Activated CD4-positive, alpha-beta memory T cell treated with anti-CD3 and anti-CD28 coated beads, Interleukin-2, amount 10 ng/mL, durations not matched to agents 7 days and 5 days (primary cell): ENCODE data around the gene SOCS3. TPM values are rescaled to one million over a fixed set of nuclear protein-coding genes. Genes with fewer than 3 reads are reported as not detected.
A peak's percentile ranks its signal among the peaks of the same experiment; 100 is the strongest.

Experiments
- CTCF ChIA-PET: fragments of 350-600 bp; sonication (Branson Sonifier 250); formaldehyde crosslinking; loops from one replicate; lab custom pipeline; 2021; ENCODE audit warnings: antibody characterized with exemption, inconsistent platforms; lab: Charles Lee
- POLR2A ChIA-PET: fragments of 350-600 bp; sonication (Branson Sonifier 250); formaldehyde crosslinking; loops from one replicate; lab custom pipeline; 2021; ENCODE audit warnings: antibody characterized with exemption; lab: Charles Lee
- DNase-seq: peaks from one replicate; pipeline ENCODE4 v3.0.0-alpha.2; 2020
- H3K27ac Mint-ChIP-seq: one replicate; pipeline ENCODE4 v1.8.0; 2021; ENCODE audit warnings: mild to moderate bottlenecking, mixed read lengths
- H3K27me3 Mint-ChIP-seq: one replicate; pipeline ENCODE4 v1.8.0; 2021; ENCODE audit warnings: mixed read lengths
- H3K36me3 Mint-ChIP-seq: one replicate; pipeline ENCODE4 v1.8.0; 2021; ENCODE audit warnings: low read depth, mixed read lengths
- H3K4me1 Mint-ChIP-seq: one replicate; pipeline ENCODE4 v1.8.0; 2021; ENCODE audit warnings: mixed read lengths
- H3K4me3 Mint-ChIP-seq: one replicate; pipeline ENCODE4 v1.8.0; 2021; ENCODE audit warnings: mild to moderate bottlenecking, mixed read lengths
- H3K9me3 Mint-ChIP-seq: one replicate; pipeline ENCODE4 v1.8.0; 2021; ENCODE audit warnings: mixed read lengths
- total RNA-seq, 2 experiments: library from RNA; stranded (reverse); gene quantifications; one replicate each; pipeline ENCODE4 v1.2.3, GENCODE V29; 2021

The SOCS3 gene
- total RNA-seq, 2 experiments from 2014 or later = 68.7 to 69.8 TPM

DNA sequence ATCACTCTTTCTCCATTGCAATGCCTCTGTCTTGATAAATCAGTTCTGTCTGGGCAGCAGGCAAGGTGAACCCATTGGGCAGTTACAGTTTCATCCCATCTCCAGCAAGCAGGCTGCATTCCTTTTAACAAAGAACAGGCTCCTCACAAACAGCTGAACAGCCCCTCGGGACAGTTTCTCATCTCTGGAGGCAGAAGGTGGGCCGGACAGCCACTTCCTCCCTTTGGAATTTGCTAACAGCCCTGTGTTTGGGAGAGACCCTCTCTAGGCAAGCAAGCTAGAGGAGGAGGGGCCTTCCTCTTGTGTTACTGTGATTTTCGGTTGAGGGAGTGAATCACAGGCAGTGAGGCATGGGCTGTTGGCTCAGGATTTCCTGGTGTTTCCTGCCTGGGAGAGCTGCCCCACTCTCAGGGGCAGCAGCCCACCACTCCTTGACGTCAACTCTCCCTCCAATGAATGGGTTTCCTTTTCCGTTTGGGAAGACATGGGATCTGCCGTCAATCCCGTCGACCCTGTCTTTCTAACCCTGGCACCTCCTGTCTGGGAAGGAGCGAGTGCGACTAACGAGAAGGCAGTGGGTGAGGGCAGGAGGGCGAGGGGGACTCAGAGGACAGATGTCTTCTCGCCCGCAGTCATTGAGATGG lies 14.9 kb upstream of the SOCS3 start:
- POLR2A ChIA-PET = no interaction called here
- Mint-ChIP-seq H3K27me3 (no peaks in the 10 kb centered on the region), H3K27ac (no peak overlapping the region), H3K36me3 (peaks cover 6% of the 10 kb centered on the region), H3K4me1 (peaks cover 12% of the 10 kb centered on the region), H3K9me3 (no peaks in the 10 kb centered on the region), H3K4me3 (no peak overlapping the region)
- CTCF ChIA-PET = interaction anchor here (1.5 to 2.8 kb wide), 2 partner anchors 14 to 121 kb away, joined by 4 to 8 read pairs; no protein-coding TSS in a partner anchor
- no peak for DNase-seq

DNA sequence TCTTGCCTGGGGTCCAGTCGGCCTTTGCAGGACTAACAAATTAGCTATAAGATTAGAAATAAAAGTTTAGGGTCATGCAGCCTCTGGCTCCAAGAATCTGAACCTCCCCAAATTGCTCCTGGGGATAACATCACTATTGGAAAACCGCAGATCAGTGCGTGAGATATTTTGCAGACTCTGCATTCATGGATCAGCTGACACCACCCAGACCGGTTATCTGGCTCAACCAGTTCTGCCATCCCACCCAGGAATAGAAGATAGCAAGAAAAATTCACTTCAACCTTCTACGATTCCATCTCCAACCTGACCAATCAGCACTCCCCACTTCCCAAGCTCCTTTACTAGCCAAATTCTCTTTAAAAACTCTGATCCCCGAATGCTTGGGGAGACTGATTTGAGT lies 14.3 kb upstream of the SOCS3 start:
- H3K4me3 Mint-ChIP-seq = no peak overlapping the region
- CTCF ChIA-PET = interaction anchor here (1.5 to 2.8 kb wide), 2 partner anchors 13 to 121 kb away, joined by 4 to 8 read pairs; no protein-coding TSS in a partner anchor
- H3K9me3 Mint-ChIP-seq = no peaks in the 10 kb centered on the region
- POLR2A ChIA-PET = no interaction called here
- H3K36me3 Mint-ChIP-seq = peaks cover 4% of the 10 kb centered on the region
- H3K27me3 Mint-ChIP-seq = no peaks in the 10 kb centered on the region
- H3K4me1 Mint-ChIP-seq = peaks cover 10% of the 10 kb centered on the region
- no peak for DNase-seq
- H3K27ac Mint-ChIP-seq = no peak overlapping the region

DNA sequence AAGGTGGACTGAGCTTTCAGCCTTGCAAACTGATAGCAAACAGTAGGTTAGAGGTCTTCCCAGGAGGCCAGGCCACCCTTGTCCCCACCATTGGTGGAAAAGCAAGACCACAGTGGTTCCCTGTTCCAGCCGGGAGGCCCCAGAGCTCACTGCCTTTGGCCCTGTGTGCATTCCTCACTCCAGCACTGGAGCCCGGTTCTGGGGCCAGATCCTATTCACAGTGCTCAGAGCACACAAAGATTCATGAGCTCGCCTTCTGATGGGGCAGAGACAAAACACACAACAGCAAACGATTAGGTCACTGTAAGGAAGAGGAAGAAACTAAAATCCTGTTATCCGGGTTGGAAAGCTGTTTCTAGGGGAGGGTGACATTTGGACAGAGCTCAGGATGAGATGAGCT lies 13.0 kb upstream of the SOCS3 start:
- Mint-ChIP-seq H3K9me3 (no peaks in the 10 kb centered on the region), H3K27ac (no peak overlapping the region), H3K4me1 (peaks cover 5% of the 10 kb centered on the region), H3K36me3 (no peaks in the 10 kb centered on the region), H3K4me3 (no peak overlapping the region), H3K27me3 (no peaks in the 10 kb centered on the region)
- DNase-seq = no peak
- CTCF ChIA-PET = interaction anchor here (0.8 to 2.8 kb wide), 4 partner anchors 9 to 335 kb away, joined by 3 to 8 read pairs (median 3); no protein-coding TSS in a partner anchor
- POLR2A ChIA-PET = interaction anchor here (0.9 to 1.0 kb wide), 3 partner anchors 8 to 47 kb away, joined by 3 to 4 read pairs (median 3); no protein-coding TSS in a partner anchor

DNA sequence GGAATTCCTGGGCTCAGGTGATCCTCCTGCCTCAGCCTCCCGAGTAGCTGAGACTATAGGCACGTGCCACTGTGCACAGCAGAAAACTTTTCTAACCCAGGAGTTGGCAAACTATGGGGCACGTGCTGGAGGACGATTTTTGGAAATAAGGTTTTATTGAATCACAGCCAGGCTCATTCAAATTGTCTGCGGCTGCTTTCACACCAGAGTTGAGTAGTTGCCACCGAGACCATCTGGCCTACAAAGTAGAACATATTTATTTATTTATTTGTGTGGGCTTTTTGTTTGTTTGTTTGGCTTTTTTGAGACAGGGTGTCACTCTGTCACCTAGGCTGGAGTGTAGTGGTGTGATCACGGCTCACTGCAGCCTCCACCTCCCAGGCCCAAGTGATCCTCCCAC lies 11.2 kb upstream of the SOCS3 start:
- no peak overlapping the region for H3K27ac Mint-ChIP-seq
- H3K36me3 Mint-ChIP-seq = no peaks in the 10 kb centered on the region
- ChIA-PET CTCF (no interaction called here), POLR2A (interaction anchor here (2.2 kb wide), 1 partner anchor 11 kb away, joined by 11 read pairs; the partner anchor contains the start of gene SOCS3)
- no peak overlapping the region for H3K4me3 Mint-ChIP-seq
- no peaks in the 10 kb centered on the region for H3K9me3 Mint-ChIP-seq
- no peak for DNase-seq
- peaks cover 1% of the 10 kb centered on the region for H3K27me3 Mint-ChIP-seq
- peaks cover 2% of the 10 kb centered on the region for H3K4me1 Mint-ChIP-seq

DNA sequence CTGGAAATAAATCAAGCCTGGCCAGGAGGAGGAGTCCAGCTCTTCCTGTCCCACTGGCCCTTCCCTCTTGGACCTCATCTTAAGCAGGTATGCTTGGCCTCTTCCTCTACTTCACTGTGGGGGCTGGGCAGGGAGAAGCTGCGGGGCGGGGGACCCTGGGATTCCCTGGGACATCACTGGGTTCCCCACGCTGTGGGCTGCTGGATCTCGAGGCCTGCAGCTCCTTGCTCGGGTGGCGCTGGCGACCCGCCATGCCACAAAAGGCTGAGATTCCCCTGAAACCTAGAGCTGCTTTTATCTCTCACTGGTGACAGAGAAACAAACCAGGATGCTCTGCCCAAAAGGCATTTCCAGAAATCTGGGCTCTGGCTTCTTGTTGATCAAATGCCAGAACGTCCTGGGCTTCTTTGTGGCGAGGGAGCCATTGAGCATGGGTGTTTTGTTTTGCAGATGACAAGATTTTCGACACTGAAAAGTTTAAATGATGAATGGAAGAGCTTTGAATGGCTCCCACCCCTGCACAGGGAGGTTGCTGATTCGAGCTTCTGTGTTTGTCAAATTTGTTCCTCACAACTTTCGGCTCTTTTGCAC lies 10.0 kb upstream of the SOCS3 start:
- Mint-ChIP-seq H3K4me1 (peaks cover 7% of the 10 kb centered on the region), H3K27me3 (peaks cover 1% of the 10 kb centered on the region), H3K4me3 (no peak overlapping the region), H3K9me3 (no peaks in the 10 kb centered on the region), H3K27ac (no peak overlapping the region), H3K36me3 (no peaks in the 10 kb centered on the region)
- POLR2A ChIA-PET = interaction anchor here (2.2 kb wide), 1 partner anchor 10 kb away, joined by 11 read pairs; the partner anchor contains the start of gene SOCS3
- DNase-seq = no peak
- CTCF ChIA-PET = interaction anchor here (0.8 to 1.8 kb wide), 2 partner anchors 19 to 52 kb away, joined by 3 to 5 read pairs; no protein-coding TSS in a partner anchor

DNA sequence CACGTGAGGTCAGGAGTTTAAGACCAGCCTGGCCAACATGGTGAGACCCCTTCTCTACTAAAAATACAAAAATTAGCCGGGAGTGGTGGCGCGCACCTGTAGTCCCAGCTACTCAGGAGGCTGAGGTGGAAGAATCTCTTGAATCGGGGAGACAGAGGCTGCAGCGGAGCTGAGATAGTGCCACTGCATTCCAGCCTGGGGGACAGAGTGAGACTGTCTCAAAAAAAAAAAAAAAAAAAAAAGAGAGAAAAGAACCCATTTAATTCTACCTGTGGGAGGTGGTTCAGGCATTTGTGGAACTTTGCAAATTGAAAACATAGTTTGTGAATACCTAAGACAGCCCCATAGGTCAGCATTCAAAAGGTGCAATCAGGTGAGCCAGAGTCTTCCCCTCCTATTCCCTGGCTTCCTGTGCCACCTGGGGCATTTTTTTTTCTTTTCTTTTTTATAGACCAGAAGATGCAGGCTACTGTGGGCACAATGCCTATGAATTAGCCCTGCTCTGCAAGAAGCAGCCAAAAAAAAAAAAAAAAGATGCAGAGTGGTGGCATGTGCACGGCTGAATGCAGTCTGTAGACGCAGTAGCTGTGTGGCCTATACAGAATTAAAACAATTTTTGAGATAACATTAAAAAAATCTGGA lies 9.1 kb upstream of the SOCS3 start:
- H3K9me3 Mint-ChIP-seq = no peaks in the 10 kb centered on the region
- H3K36me3 Mint-ChIP-seq = no peaks in the 10 kb centered on the region
- H3K4me1 Mint-ChIP-seq = peaks cover 15% of the 10 kb centered on the region
- H3K27ac Mint-ChIP-seq = no peak overlapping the region
- DNase-seq = no peak
- ChIA-PET POLR2A (interaction anchor here (2.2 kb wide), 1 partner anchor 9 kb away, joined by 11 read pairs; the partner anchor contains the start of gene SOCS3), CTCF (interaction anchor here (1.8 kb wide), 1 partner anchor 53 kb away, joined by 5 read pairs; no protein-coding TSS in a partner anchor)
- H3K27me3 Mint-ChIP-seq = peaks cover 3% of the 10 kb centered on the region
- no peak overlapping the region for H3K4me3 Mint-ChIP-seq

DNA sequence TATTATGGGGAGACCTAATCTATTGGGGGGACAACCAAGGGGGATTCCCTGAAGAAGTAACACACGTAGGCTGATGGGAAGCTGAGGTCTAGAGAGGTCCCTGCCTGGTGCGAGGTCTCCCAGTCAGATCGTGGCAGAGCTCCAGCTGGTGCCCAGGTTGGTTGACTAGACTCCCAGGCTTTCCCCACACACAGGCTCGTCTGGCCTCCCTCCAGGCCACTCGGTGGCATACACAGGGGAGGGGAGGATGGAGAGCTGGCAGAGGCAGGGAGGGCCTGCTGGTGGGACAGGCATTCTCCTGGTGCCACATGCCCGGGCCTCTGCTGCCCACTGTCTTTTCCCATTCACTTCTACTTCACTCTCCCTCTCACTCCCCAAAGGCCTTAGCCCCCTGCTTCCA lies 8.5 kb upstream of the SOCS3 start:
- ChIA-PET POLR2A (no interaction called here), CTCF (no interaction called here)
- Mint-ChIP-seq H3K4me1 (peaks cover 17% of the 10 kb centered on the region), H3K9me3 (no peaks in the 10 kb centered on the region), H3K4me3 (no peak overlapping the region), H3K27me3 (peaks cover 3% of the 10 kb centered on the region), H3K36me3 (no peaks in the 10 kb centered on the region), H3K27ac (no peak overlapping the region)
- DNase-seq = no peak

DNA sequence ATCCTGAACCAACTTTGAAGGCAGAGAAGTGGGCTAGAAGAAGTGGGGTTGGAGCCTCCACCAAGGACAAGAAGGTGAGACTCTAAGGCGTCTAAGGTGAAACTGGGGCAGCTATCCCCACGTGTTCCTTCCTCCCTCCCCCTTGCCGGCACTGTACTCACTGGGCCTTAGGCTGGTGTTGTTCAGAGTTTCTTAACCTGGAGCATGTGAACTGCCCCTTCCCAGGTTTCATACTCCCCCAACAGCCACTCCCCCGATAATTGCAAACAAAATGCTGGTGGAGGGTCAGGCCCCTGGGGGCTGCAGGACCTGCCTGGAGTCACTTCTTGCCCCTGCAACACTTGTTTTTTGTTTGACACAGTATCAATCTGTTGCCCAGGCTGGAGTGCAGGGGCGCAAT lies 7.3 kb upstream of the SOCS3 start:
- Mint-ChIP-seq H3K9me3 (no peaks in the 10 kb centered on the region), H3K27ac (no peak overlapping the region), H3K36me3 (no peaks in the 10 kb centered on the region), H3K4me1 (peaks cover 20% of the 10 kb centered on the region), H3K4me3 (no peak overlapping the region), H3K27me3 (peaks cover 6% of the 10 kb centered on the region)
- ChIA-PET CTCF (no interaction called here), POLR2A (no interaction called here)
- no peak for DNase-seq

DNA sequence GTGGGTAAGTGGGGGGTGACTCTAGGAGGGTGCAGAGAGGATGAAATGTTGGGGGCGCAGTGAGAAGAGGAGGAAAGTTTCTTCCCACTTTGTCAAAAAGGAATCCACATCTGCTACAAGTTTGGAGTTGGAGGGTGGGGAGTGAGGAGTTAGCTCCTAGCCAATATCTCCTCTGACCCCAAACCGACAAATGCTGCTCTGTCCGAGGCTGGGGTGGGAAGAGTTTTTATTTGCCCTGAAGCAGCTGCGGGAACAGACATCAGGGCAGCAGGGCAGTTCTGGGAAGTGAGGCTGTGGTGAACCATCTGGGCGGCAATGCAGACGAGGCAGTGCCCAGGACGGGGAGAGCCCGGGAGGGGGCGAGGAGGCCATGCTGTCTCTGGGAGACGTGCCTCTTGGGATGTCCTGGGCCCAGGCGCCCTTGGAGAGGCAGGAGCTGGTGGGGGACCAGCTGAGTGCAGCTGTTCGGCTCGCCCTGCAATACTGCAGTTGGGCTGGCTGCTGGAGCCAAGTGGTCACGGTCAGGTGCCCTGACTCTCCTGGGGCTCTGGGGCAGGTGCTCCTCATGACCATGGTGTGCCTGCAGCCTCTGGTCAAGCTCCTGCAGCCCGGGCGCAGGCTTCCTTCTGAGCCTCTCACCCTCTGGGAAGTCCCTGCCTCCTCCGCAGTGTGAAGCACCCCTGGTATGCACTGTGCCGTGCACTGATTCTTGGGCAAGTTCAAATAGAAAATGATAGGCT lies 6.4 kb upstream of the SOCS3 start:
- no peaks in the 10 kb centered on the region for H3K9me3 Mint-ChIP-seq
- H3K27me3 Mint-ChIP-seq = peaks cover 6% of the 10 kb centered on the region
- no peak overlapping the region for H3K4me3 Mint-ChIP-seq
- CTCF ChIA-PET = no interaction called here
- POLR2A ChIA-PET = no interaction called here
- no peaks in the 10 kb centered on the region for H3K36me3 Mint-ChIP-seq
- no peak overlapping the region for H3K27ac Mint-ChIP-seq
- H3K4me1 Mint-ChIP-seq = peaks cover 20% of the 10 kb centered on the region
- no peak for DNase-seq

DNA sequence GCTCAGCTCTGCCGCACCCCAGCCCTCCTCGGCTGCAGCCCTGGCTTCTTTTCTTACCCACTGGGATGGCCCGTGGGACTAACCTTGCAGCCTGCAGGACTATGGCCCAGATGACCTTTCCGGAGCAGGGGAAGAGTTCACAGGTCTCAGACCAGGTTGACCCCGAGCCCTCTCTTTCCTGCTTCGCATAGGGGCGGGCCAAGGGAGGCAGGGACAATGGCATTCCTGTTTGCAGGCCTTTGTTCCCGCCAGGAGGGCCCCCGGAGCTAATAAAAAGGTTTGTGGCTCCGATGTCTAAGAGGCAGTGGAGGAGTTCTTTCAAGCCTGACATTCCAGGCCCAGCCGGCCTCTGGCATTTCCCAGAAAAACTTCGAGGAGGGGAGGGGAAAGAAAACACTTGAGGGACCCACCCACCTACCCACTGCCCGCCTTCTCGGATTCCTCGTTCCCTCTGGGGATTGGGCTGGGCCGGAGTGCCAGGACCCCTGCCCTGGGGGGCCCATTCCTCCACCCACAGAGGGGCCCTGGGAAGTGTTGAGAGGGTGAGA lies 5.8 kb upstream of the SOCS3 start:
- no peaks in the 10 kb centered on the region for H3K36me3 Mint-ChIP-seq
- H3K4me1 Mint-ChIP-seq = peaks cover 26% of the 10 kb centered on the region
- CTCF ChIA-PET = no interaction called here
- no peak overlapping the region for H3K4me3 Mint-ChIP-seq
- no peak for DNase-seq
- H3K27me3 Mint-ChIP-seq = peaks cover 6% of the 10 kb centered on the region
- no peak overlapping the region for H3K27ac Mint-ChIP-seq
- no peaks in the 10 kb centered on the region for H3K9me3 Mint-ChIP-seq
- POLR2A ChIA-PET = no interaction called here

DNA sequence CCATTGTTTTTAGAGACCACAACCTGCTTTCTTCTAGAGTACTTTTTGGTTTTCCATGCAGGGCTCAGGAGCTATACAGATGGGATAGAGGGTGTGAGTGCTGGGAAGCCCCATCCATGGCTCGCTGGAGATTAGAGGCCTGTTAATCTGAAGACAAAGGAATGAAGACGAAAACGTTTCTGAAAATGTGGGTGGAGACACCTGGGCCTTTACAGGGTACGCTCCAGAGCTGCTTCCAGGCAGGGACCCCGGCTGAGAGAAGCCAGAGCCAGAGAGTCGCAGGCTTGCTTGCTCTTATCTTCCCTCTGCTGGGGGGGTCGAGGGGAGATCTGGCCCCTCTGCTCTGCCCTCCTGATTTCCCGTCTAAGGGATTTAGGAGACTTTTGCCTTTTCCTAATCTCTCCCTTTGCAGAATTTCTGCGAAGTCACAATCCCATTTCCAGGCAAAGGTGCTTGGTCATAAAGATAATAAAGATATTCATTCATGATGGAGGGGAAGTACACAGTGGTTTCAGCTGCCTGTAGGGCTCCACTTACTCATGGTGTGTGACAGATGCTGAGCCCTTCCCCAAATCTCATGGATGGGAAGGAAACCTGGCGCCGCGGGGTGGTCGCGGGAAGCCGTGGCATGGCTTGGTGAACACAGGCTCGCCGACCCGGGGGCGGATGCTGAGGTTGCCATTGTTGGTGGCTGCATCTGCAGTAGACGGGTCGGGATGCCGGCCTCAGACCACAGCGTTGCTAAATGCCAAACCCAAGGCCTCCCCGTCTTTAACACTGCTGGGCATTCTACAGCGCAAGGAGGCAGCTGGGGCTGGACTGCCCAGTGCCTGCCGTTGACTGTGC lies 4.8 kb upstream of the SOCS3 start:
- CTCF ChIA-PET = interaction anchor here (1.5 to 7.3 kb wide), 4 partner anchors 8 to 58 kb away, joined by 3 to 74 read pairs (median 54); partner anchors contain the start of gene PGS1
- peak; percentile 41 for DNase-seq
- H3K27me3 Mint-ChIP-seq = peaks cover 6% of the 10 kb centered on the region
- H3K4me3 Mint-ChIP-seq = no peak overlapping the region
- no peaks in the 10 kb centered on the region for H3K9me3 Mint-ChIP-seq
- POLR2A ChIA-PET = interaction anchor here (0.8 to 1.2 kb wide), 5 partner anchors 8 to 115 kb away, joined by 3 read pairs; no protein-coding TSS in a partner anchor
- peaks cover under 1% of the 10 kb centered on the region for H3K36me3 Mint-ChIP-seq
- no peak overlapping the region for H3K27ac Mint-ChIP-seq
- peaks cover 26% of the 10 kb centered on the region for H3K4me1 Mint-ChIP-seq
